Mucosa of rectum (tissue), 2 donors: ENCODE data around the gene ACSL4.
"Not testable (repeated sequence)": the region's sequence is repeated elsewhere in the genome, so short reads cannot be mapped to it uniquely, and the experiment has no call there.

Source experiments
- H3K27ac ChIP-seq, 2 donors: one replicate each; pipeline ENCODE4 v1.7.0; 2013; ENCODE audit warnings: inconsistent platforms in 2 of 2, low read depth in 2 of 2, low read length in 2 of 2
- H3K27me3 ChIP-seq, 2 donors: one replicate each; pipeline ENCODE4 v1.7.0; 2013; ENCODE audit warnings: low read length in 2 of 2; ENCODE audit not compliant: control insufficient read depth in 2 of 2, insufficient read depth in 2 of 2
- H3K36me3 ChIP-seq, 2 donors: one replicate each; pipeline ENCODE4 v1.7.0; 2013; ENCODE audit warnings: low read length in 2 of 2; ENCODE audit not compliant: control insufficient read depth in 2 of 2, insufficient read depth in 2 of 2
- H3K4me1 ChIP-seq, 2 donors: one replicate each; pipeline ENCODE4 v1.7.0; 2013; ENCODE audit warnings: low read length in 2 of 2, mild to moderate bottlenecking in 1 of 2; ENCODE audit not compliant: control insufficient read depth in 2 of 2, insufficient read depth in 2 of 2
- H3K4me3 ChIP-seq, 2 donors: one replicate each; pipeline ENCODE4 v1.7.0; 2013; ENCODE audit warnings: low read length in 2 of 2
- H3K9ac ChIP-seq, 2 donors: one replicate each; pipeline ENCODE4 v1.7.0; 2013; ENCODE audit warnings: low read length in 2 of 2, low read depth in 1 of 2, mild to moderate bottlenecking in 1 of 2
- H3K9me3 ChIP-seq, 2 donors: one replicate each; pipeline ENCODE4 v1.7.0; 2013; ENCODE audit warnings: low read length in 2 of 2; ENCODE audit not compliant: control insufficient read depth in 2 of 2
- donor health status: healthy.
- donor health status: Normal muscosa, but diverticular disease.

ACSL4 gene

DNA sequence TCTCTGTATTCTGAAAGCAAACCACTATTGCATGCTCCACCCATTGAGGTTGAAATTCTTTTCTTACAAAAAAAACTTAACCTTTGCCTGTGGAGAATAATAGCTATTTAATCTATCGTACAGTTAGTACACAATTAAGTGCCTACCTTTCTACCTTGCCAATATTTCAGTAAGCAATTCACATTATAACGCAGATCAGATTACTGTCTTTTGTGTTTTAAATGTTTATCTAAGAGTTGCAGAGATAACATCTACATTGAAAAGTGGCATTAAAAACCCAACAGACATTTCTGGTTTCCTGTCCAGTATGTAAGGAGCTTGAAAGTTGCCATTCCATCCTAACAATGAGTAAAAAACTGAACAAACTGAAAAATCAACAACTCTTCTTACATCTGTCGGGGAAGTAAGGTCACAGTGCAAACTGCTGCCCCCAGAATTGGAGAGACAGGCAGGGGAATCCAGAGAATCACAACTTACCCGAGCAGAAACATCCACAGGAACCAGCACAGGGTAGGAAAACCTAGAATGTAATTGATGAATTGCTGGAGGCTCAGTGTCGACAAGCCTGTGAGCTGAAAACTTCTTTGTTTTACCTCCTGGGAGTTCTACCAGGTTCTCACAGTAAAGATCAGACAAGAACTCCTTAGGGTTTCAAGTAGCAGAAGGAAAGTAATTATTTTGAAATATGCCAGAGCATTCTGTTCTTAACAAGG is 27.3 kb upstream of the ACSL4 start:
- no peaks in the 10 kb centered on the region for H3K27me3 ChIP-seq
- H3K9ac ChIP-seq = no peak overlapping the region
- H3K36me3 ChIP-seq = no peaks in the 10 kb centered on the region
- H3K27ac ChIP-seq = no peak overlapping the region
- H3K4me3 ChIP-seq = no peak overlapping the region
- H3K9me3 ChIP-seq = no peaks in the 10 kb centered on the region
- H3K4me1 ChIP-seq = no peaks in the 10 kb centered on the region

DNA sequence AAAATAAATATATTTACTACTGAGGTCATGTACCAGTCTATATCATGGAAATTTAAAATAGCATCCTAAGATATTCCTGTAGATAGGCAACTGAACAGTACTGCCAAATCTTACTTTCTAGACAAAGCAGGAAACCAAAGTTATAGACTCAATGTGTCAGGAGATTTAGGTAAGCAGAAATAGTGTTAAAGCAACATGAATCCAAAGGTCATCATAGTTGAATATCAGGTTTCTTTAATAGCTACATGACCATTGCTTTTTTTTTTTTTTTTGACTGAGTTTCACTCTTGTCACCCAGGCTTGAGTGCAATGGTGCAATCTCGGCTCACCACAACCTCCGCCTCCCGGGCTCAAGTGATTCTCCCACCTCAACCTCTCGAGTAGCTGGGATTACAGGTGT is 20.2 kb upstream of the ACSL4 start:
- Histone ChIP-seq H3K9ac (no peak overlapping the region), H3K27me3 (no peaks in the 10 kb centered on the region), H3K4me1 (no peaks in the 10 kb centered on the region), H3K4me3 (no peak overlapping the region), H3K36me3 (no peaks in the 10 kb centered on the region), H3K9me3 (no peaks in the 10 kb centered on the region), H3K27ac (no peak overlapping the region)

DNA sequence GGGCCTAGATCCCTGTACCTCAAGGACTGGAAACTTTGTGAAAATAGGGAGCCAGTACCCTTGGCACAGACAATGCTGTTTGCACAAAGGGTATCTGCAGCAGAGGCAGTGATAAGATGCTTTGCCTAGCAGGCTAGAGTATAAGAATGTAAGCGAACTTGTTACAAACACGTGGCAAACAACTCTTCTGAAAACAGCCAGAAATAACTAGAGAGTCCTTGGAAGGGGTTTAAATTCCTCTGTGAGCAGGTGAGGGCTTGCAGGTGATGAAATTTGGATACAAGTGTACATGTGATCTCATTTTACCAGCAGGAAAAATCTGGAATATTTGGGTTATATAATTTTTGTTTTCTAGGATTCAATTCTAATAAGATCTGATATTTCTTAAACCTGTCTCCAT is 18.6 kb upstream of the ACSL4 start:
- H3K9me3 ChIP-seq = no peaks in the 10 kb centered on the region
- H3K27me3 ChIP-seq = no peaks in the 10 kb centered on the region
- no peak overlapping the region for H3K27ac ChIP-seq
- no peak overlapping the region for H3K9ac ChIP-seq
- H3K36me3 ChIP-seq = no peaks in the 10 kb centered on the region
- no peaks in the 10 kb centered on the region for H3K4me1 ChIP-seq
- H3K4me3 ChIP-seq = no peak overlapping the region

DNA sequence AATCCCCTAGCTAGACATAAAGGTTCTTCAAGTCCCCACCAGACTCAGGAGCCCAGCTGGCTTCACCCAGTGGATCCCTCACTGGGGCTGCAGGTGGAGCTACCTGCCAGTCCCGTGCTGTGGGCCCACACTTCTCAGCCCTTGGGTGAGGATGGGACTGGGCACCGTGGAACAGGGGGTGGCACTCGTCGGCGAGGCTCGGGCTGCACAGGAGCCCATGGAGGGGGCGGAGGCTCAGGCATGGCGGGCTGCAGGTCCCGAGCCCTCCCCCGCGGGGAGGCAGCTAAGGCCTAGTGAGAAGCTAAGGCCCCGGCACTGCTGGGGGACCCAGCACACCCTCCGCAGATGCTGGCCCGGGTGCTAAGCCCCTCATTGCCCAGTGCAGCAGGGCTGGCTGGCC is 16.1 kb upstream of the ACSL4 start:
- Histone ChIP-seq H3K9ac (no peak overlapping the region), H3K9me3 (no peaks in the 10 kb centered on the region), H3K27me3 (no peaks in the 10 kb centered on the region), H3K4me3 (no peak overlapping the region), H3K27ac (no peak overlapping the region), H3K36me3 (no peaks in the 10 kb centered on the region), H3K4me1 (no peaks in the 10 kb centered on the region)

DNA sequence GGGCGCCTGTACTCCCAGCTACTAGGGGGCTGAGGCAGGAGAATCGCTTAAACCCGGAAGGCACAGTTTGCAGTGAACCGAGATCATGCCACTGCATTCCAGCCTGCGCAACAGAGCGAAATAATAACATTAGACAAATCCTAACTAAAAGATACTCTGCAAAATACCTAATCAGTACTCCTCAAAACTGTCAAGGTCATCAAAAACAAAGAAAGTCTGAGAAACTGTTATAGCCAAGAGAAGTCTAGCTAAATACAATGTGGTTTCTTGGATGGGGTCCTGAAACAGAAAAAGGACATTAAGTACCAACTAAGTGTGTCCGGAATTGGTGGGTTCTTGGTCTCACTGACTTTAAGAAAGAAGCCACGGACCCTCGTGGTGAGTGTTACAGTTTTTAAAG is 14.6 kb upstream of the ACSL4 start:
- Histone ChIP-seq H3K4me3 (no peak overlapping the region), H3K4me1 (no peaks in the 10 kb centered on the region), H3K9me3 (no peaks in the 10 kb centered on the region), H3K9ac (no peak overlapping the region), H3K27ac (no peak overlapping the region), H3K27me3 (no peaks in the 10 kb centered on the region), H3K36me3 (no peaks in the 10 kb centered on the region)

DNA sequence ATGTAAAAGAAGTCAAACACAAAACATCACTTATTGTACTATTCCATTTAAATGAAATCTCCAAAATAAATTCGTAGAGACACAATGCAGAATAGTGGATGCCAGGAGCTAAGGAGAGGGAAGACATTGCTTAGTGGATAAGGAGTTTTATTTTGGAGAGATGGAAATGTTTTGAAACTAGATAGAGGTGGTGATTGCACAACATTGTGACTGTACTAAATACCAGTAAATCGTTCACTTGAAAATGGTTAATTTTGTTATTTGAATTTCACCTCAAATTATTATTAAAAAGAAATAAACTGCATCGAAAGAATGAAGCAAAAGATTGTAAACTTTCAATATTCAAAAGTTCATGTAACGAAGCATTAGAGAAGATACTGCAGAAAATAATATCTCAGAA is 9.7 kb upstream of the ACSL4 start:
- no peak overlapping the region for H3K27ac ChIP-seq
- H3K4me3 ChIP-seq = no peak overlapping the region
- H3K4me1 ChIP-seq = no peaks in the 10 kb centered on the region
- H3K27me3 ChIP-seq = no peaks in the 10 kb centered on the region
- no peaks in the 10 kb centered on the region for H3K9me3 ChIP-seq
- H3K9ac ChIP-seq = no peak overlapping the region
- no peaks in the 10 kb centered on the region for H3K36me3 ChIP-seq

DNA sequence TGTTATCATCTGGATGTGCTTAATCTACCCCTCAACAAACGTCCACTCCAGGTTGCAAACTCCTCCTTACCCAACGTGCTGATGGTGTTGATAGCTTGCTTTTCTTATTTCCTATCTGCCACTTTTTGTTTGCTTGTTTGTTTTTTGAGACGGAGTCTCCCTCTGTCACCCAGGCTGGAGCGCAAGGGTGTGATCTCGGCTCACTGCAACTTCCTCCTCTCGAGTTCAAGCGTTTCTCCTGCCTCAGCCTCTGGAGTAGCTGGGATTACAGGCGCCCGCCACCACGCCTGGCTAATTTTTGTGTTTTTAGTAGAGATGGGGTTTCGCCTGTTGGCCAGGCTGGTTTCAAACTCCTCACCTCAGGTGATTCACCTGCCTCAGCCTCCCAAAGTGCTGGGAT is 7.8 kb upstream of the ACSL4 start:
- not testable (repeated sequence) for H3K36me3 ChIP-seq, H3K27me3 ChIP-seq, H3K27ac ChIP-seq, H3K4me3 ChIP-seq, H3K9ac ChIP-seq, H3K9me3 ChIP-seq, H3K4me1 ChIP-seq

DNA sequence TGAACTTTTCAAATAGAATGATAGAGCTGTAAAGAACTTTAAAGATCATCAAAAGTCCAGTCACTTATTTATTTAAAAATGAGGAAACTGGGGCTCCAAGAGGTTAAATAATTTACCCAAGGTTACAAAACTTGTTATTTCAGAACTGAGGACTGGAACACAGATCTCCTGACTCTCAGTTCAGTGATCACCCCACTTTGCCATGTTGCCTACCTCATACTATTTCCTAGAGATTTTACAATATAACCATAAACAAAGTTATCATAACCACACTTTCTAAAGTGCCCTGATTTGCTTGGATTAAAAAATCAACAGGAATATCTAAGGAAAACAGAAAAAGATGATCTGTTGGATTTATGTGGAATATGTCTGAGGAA is 7.4 kb upstream of the ACSL4 start:
- Histone ChIP-seq H3K36me3 (no peaks in the 10 kb centered on the region), H3K9me3 (no peaks in the 10 kb centered on the region), H3K27ac (no peak overlapping the region), H3K4me1 (no peaks in the 10 kb centered on the region), H3K4me3 (no peak overlapping the region), H3K27me3 (no peaks in the 10 kb centered on the region), H3K9ac (no peak overlapping the region)

DNA sequence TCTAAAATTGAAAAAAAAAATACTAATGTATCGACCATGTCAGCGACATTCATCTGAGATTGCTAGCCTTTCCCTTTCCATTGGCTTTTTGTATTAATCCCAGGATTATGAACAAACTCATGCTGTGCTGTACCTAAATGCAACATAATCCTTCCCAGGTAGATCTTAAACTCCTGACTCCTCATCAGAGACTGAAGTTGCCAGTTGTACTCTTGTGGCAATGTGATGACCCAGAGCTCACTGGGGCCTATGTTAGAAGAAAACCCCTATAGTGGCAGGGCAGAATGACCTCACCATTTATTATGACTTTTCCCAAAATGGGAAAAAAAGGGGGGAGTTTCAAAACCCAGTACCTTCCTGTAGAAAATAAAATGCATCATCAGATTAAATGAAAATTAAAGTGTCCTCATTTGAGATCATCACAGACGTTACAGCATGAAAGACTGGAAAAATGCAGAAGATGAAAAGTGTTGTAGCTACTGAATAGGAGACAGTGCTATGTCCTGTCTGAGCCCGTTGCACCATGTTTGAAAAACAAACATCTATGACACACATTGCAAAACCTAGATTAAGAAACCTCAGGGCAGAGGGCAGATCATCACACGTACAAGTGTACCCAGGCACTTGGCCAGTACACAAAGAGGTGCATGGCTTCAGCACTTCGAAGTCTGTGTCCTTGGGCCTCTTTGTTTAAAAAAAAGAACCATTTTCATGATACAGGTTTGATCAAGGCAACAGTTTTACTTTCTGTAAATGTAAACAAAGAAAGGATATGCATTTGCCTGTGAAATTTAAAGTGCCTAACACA is 6.8 kb upstream of the ACSL4 start:
- Histone ChIP-seq H3K4me3 (no peak overlapping the region), H3K27ac (no peak overlapping the region), H3K9ac (no peak overlapping the region)

DNA sequence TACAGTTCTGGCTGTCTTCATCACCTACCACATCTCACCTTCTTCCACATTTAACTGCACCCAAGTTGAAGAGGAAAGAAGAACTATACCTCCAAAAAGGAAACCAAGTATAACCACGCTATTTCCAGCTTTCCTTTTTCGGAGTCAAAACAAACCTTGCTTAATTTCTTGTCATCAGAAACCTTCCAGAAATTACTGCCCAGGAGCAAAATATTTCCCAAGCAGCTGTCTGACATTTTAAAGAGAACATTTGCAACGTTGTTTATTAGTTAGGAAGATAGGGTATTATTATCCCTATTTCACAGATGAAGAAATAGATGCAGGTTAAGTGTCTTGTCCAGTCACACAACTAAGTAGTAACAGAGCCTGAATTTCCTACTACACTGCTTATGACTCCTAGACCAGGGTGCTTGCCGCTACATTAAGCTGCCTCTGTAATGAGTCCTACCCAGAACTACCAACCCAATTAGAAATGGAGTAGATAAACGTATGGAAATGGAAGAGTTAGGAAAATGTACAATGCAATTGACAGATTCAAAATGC is 2.2 kb upstream of the ACSL4 start:
- Histone ChIP-seq H3K4me3 (no peak overlapping the region), H3K27ac (no peak overlapping the region), H3K9me3 (no peaks in the 10 kb centered on the region), H3K27me3 (no peaks in the 10 kb centered on the region), H3K9ac (no peak overlapping the region), H3K36me3 (no peaks in the 10 kb centered on the region), H3K4me1 (peaks cover 0 to 7% of the 10 kb centered on the region in 2 donors)

More for the DNA sequence above, 6.8 kb upstream of the ACSL4 start:
- no peaks in the 10 kb centered on the region for H3K4me1 ChIP-seq
- no peaks in the 10 kb centered on the region for H3K36me3 ChIP-seq
- no peaks in the 10 kb centered on the region for H3K27me3 ChIP-seq
- no peaks in the 10 kb centered on the region for H3K9me3 ChIP-seq
